Measurements from ENCODE around the gene PLEKHB1. TPM values are rescaled to one million over a fixed set of nuclear protein-coding genes. Genes with fewer than 3 reads are reported as not detected.

PLEKHB1 gene
- polyA plus RNA-seq, 3 donors = 0.05 to 0.88 (median 0.25) TPM

DNA sequence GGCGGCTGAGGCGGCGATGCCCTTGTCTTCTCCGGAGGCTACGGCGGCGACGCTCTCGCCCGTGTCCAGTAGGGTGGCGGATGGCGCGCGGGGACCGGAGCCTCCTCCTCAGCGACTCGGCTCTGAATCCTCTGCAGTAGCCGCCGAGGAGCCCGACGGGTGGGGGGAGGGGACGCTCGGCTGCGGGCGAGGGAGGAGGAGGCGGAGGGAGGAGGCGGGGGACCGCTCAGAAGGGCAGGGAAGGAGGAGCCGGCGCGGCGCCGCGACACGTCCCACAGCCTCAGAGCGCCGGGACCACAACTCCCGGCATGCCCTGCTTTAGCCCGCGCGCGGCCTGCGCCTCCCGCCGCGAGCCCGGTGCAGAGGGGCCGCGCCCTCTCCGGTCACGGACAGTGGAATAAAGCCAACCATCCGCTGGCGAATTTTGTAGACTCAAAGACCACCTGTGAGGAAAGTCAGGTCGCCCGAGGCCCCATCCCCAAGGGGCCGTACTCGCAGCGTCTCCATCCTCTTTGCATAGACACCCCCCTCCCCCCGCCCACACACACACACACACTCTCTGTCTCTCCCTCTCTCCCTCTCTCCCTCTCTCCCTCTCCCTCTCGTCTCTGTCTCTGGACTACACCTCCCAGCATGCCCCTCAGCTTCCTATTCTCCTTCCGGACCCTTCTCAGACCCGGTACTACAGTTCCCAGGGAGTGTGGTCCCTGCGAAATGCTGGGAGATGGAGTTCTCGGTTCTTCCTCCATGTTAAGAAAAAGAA, 48.2 kb upstream of the PLEKHB1 start, which contains the start of gene FAM168A:
FAM168A (minus strand) TSS at position 157 of the 763 bp plus-strand sequence. CDS start 129,638 bp downstream, outside the sequence.
- Histone ChIP-seq H3K9me3 (replicated peaks in 1 of 2; ENCODE audit: control insufficient read depth in 1 of 2, insufficient read depth in 1 of 2, low read length in 2 of 2) (no peaks in the 10 kb centered on the region), H4K20me1 (ENCODE audit: insufficient read depth, low read length) (peaks cover 8% of the 10 kb centered on the region), H2AFZ (ENCODE audit: insufficient read depth, low read depth, low read length, poor library complexity, severe bottlenecking) (peak within 1 kb of the TSS; percentile 94), H3K4me3 (replicated peaks in 1 of 3; ENCODE audit: low read depth in 2 of 3, low read length in 3 of 3) (peak within 1 kb of the TSS; percentile 86 to 98 (median 97)), H3K36me3 (replicated peaks in 1 of 2; ENCODE audit: control insufficient read depth in 1 of 2, insufficient read depth in 2 of 2, low read length in 2 of 2) (no peaks in the 10 kb centered on the region), H3K4me1 (ENCODE audit: control insufficient read depth in 1 of 2, insufficient read depth in 2 of 2, low read length in 2 of 2) (peaks cover 16 to 24% of the 10 kb centered on the region in 2 donors), H3K27ac (ENCODE audit: low read depth in 1 of 2, low read length in 2 of 2) (peak within 1 kb of the TSS; percentile 57 to 88), H3K79me2 (ENCODE audit: insufficient read depth, low read length) (peaks cover 46% of the 10 kb centered on the region), H3K9ac (ENCODE audit: insufficient read depth, low read length, poor library complexity, severe bottlenecking) (peak within 1 kb of the TSS; percentile 77), H3K4me2 (replicated peaks; ENCODE audit: extremely low read depth, low read length, poor library complexity, severe bottlenecking) (peak within 1 kb of the TSS; percentile 81), H3K27me3 (ENCODE audit: control insufficient read depth in 2 of 2, insufficient read depth in 2 of 2, low read length in 2 of 2) (no peaks in the 10 kb centered on the region)
- peaks cover 33% of the 10 kb centered on the region for H3K4me1 Mint-ChIP-seq
- intact Hi-C loops (cut with micrococcal nuclease) = loop anchor here (5.0 to 10.0 kb wide), 3 partner anchors 131 to 173 kb away; no protein-coding TSS in a partner anchor
- peak within 1 kb of the TSS; percentile 89 to 93 for H3K4me3 Mint-ChIP-seq
- under 1% methylated on average over 49 of the region's 64 CpGs for WGBS (ENCODE audit: insufficient coverage)
- peaks cover 0 to 2% (median 0%) of the 10 kb centered on the region in 3 donors for H3K27me3 Mint-ChIP-seq (ENCODE audit: low read depth in 3 of 3)
- H3K9me3 Mint-ChIP-seq = no peaks in the 10 kb centered on the region
- peak; percentile 93 to 97 (median 94) for DNase-seq
- TF ChIP-seq, protein P1, sequence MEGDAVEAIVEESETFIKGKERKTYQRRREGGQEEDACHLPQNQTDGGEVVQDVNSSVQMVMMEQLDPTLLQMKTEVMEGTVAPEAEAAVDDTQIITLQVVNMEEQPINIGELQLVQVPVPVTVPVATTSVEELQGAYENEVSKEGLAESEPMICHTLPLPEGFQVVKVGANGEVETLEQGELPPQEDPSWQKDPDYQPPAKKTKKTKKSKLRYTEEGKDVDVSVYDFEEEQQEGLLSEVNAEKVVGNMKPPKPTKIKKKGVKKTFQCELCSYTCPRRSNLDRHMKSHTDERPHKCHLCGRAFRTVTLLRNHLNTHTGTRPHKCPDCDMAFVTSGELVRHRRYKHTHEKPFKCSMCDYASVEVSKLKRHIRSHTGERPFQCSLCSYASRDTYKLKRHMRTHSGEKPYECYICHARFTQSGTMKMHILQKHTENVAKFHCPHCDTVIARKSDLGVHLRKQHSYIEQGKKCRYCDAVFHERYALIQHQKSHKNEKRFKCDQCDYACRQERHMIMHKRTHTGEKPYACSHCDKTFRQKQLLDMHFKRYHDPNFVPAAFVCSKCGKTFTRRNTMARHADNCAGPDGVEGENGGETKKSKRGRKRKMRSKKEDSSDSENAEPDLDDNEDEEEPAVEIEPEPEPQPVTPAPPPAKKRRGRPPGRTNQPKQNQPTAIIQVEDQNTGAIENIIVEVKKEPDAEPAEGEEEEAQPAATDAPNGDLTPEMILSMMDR (IDR thresholded peaks at IDR 0.05) = peak; percentile 38
- H3K27ac Mint-ChIP-seq = peak within 1 kb of the TSS; percentile 80 to 94 (median 92)
- peaks cover 3 to 5% of the 10 kb centered on the region in 2 donors for H3K36me3 Mint-ChIP-seq

DNA sequence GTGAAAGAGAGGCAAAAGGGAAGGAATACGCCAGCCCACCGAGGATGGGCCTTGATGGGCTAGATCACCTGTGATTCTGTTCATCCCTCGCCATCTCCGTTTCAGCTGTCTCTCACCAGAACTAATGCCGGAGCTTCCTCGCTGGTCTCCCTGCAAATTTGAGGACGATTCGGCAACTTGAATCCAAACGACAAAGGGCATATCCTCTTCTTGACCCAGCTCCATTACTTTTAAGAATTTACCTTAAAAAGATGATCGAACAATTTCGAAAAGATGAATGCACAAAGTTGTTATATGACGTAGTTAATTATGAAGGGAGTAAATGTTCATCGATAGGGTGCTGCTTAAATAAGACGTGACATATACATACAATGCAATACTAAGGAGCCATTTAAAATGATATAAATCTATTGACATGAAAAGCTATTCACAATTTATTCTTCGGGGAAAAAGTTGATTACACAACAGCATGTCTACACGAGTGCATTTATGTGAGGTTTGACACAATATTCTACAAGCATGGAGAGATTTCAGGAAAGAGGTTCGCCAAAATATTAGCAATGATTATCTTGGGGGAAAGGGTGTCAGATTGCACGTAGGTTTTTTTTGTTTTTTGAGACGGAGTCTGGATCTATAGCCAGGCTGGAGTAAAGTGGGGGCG, 47.5 kb upstream of the PLEKHB1 start:
- Histone ChIP-seq H3K4me2 (replicated peaks; ENCODE audit: extremely low read depth, low read length, poor library complexity, severe bottlenecking) (peak overlapping the region; percentile 81), H3K9me3 (replicated peaks in 1 of 2; ENCODE audit: control insufficient read depth in 1 of 2, insufficient read depth in 1 of 2, low read length in 2 of 2) (no peaks in the 10 kb centered on the region), H3K36me3 (replicated peaks in 1 of 2; ENCODE audit: control insufficient read depth in 1 of 2, insufficient read depth in 2 of 2, low read length in 2 of 2) (no peaks in the 10 kb centered on the region), H3K4me3 (replicated peaks in 1 of 3; ENCODE audit: low read depth in 2 of 3, low read length in 3 of 3) (peak overlapping the region; percentile 86 to 98 (median 97)), H3K9ac (ENCODE audit: insufficient read depth, low read length, poor library complexity, severe bottlenecking) (peak overlapping the region; percentile 77), H3K4me1 (ENCODE audit: control insufficient read depth in 1 of 2, insufficient read depth in 2 of 2, low read length in 2 of 2) (peaks cover 16 to 24% of the 10 kb centered on the region in 2 donors), H4K20me1 (ENCODE audit: insufficient read depth, low read length) (peaks cover 8% of the 10 kb centered on the region), H2AFZ (ENCODE audit: insufficient read depth, low read depth, low read length, poor library complexity, severe bottlenecking) (peak overlapping the region; percentile 94), H3K27ac (ENCODE audit: low read depth in 1 of 2, low read length in 2 of 2) (peak overlapping the region; percentile 57 to 88), H3K79me2 (ENCODE audit: insufficient read depth, low read length) (peaks cover 40% of the 10 kb centered on the region), H3K27me3 (ENCODE audit: control insufficient read depth in 2 of 2, insufficient read depth in 2 of 2, low read length in 2 of 2) (no peaks in the 10 kb centered on the region)
- intact Hi-C loops (cut with micrococcal nuclease) = loop anchor here (5.0 to 10.0 kb wide), 3 partner anchors 132 to 174 kb away; no protein-coding TSS in a partner anchor
- peaks cover 33% of the 10 kb centered on the region for H3K4me1 Mint-ChIP-seq
- H3K9me3 Mint-ChIP-seq = no peaks in the 10 kb centered on the region
- peaks cover 0 to 4% (median 0%) of the 10 kb centered on the region in 3 donors for H3K27me3 Mint-ChIP-seq (ENCODE audit: low read depth in 3 of 3)
- TF ChIP-seq, protein P1 (IDR thresholded peaks at IDR 0.05) = no peak
- H3K36me3 Mint-ChIP-seq = peaks cover 3 to 5% of the 10 kb centered on the region in 2 donors
- peak overlapping the region; percentile 89 to 93 for H3K4me3 Mint-ChIP-seq
- no peak for DNase-seq
- H3K27ac Mint-ChIP-seq = peak overlapping the region; percentile 80 to 94 (median 92)
- 24% methylated on average over 5 of the region's 20 CpGs for WGBS (ENCODE audit: insufficient coverage)

Measured in CD14-positive monocyte (primary cell).